GM12801 (cell line): Measurements from ENCODE around the gene TMEM41B.

ENCODE experiments used
- CTCF ChIP-seq: IDR thresholded peaks from one replicate; pipeline ENCODE4 v1.5.1; 2011; ENCODE audit warnings: control low read depth; ENCODE audit not compliant: insufficient read length; ENCODE audit errors: extremely low read depth

Gene TMEM41B

GRCh38 chr11:9250139-9250582 is 64.2 kb downstream of the TMEM41B start:
- TF ChIP-seq CTCF = no peak

- TF ChIP-seq CTCF = no peak
Observed at GRCh38 chr11:9249252-9249651, 65.1 kb downstream of the TMEM41B start.

DNA sequence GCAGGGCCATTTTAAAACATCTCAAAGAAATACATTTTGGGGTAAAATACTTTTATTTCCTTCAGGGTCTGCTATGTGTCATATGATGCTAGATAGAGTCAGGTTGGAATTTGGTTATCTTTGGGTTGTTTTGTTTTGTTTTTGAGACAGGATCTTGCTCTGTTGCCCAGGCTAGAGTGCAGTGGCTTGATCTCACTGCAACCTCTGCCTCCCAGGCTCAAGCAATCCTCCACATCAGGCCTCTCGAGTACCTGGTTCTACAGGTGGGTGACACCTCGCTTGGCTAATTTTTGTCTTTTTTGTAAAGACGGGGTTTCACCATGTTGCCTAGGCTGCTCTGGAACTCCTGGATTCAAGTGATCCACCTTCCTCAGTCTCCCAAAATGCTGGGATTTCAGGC is 66.5 kb downstream of the TMEM41B start:
- TF ChIP-seq CTCF = no peak

DNA sequence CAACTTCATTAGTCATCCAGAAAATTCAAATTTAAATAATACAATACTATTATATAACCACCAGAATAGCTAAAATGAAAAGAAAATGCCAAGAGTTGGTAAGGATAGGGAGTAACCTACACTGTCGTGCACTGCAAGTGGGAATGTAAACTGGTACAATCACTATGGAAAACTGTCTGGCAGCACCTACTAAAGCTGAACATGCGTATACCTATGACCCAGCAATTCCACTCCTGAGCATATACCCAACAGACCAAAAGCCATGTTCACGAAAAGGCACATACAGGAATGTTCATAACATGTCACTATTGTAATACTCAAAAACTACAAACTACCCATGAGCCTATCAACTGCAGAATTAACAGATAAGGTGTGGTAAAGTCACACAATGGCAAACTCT is 81.9 kb downstream of the TMEM41B start:
- no peak for TF ChIP-seq CTCF

GRCh38 chr11:9231848-9232177 is 82.6 kb downstream of the TMEM41B start:
- no peak for TF ChIP-seq CTCF
